ENCODE data around the gene TMEM238L. TPM values are rescaled to one million over a fixed set of nuclear protein-coding genes. Genes with fewer than 3 reads are reported as not detected.

The TMEM238L gene
- total and polyA plus RNA-seq, 2 of the 8 experiments (the other 6 are each of a cell fraction or from before 2014, with no cell fraction given), result not detected

- H2BK120ac ChIP-seq (replicated peaks; ENCODE audit: low read depth, low read length), result no peak overlapping the region
- no peaks in the 10 kb centered on the region for H3K36me3 ChIP-seq (ENCODE audit: control insufficient read depth in 2 of 4, insufficient read depth in 4 of 4, low read length in 3 of 4)
- no peak overlapping the region for H3K23ac ChIP-seq (ENCODE audit: insufficient read length)
- POLR2A ChIA-PET (ENCODE audit: partially characterized antibody), result interaction anchor here (0.6 to 1.1 kb wide), 3 partner anchors 27 to 87 kb away, joined by 3 to 4 read pairs (median 4); no protein-coding TSS in a partner anchor
- no peak overlapping the region for H3K4me3 ChIP-seq (ENCODE audit: extremely low read depth in 1 of 4, insufficient read depth in 2 of 4, low read depth in 3 of 4, low read length in 4 of 4)
- H3K56ac ChIP-seq (replicated peaks; ENCODE audit: insufficient read length, low read depth, low read length), result no peak overlapping the region
- no peak overlapping the region for H4K8ac ChIP-seq (ENCODE audit: extremely low read depth, insufficient read depth, low read length)
- peaks cover 4% of the 10 kb centered on the region; the same call in 1 of the 2 replicates for H3K23me2 ChIP-seq (ENCODE audit: low read depth, low read length)
- no peaks in the 10 kb centered on the region for H3K27me3 ChIP-seq (replicated peaks in 1 of 4; ENCODE audit: control insufficient read depth in 3 of 4, extremely low read depth in 1 of 4, insufficient read depth in 3 of 4, low read length in 3 of 4)
- no peak overlapping the region for H2AFZ ChIP-seq (ENCODE audit: low read length)
- no peak overlapping the region for H2BK12ac ChIP-seq (ENCODE audit: low read depth, low read length)
- no peaks in the 10 kb centered on the region for H4K20me1 ChIP-seq (replicated peaks in 1 of 2; ENCODE audit: control insufficient read depth in 1 of 2, insufficient read depth in 2 of 2, low read length in 2 of 2)
- H2BK20ac ChIP-seq (ENCODE audit: low read length), result no peak overlapping the region
- H3K27ac ChIP-seq (ENCODE audit: low read depth, low read length), result no peak overlapping the region
- H3K9ac ChIP-seq (replicated peaks in 1 of 4; ENCODE audit: extremely low read depth in 1 of 4, low read depth in 3 of 4, low read length in 3 of 4), result no peak overlapping the region
- no peak overlapping the region for H4K91ac ChIP-seq (replicated peaks; ENCODE audit: insufficient read length, low read length)
- H3K4ac ChIP-seq (replicated peaks; ENCODE audit: insufficient read length, low read depth, low read length), result no peak overlapping the region
- H3K79me2 ChIP-seq (ENCODE audit: control insufficient read depth in 1 of 2, insufficient read depth in 2 of 2, low read length in 2 of 2), result no peaks in the 10 kb centered on the region
- H3K9me3 ChIP-seq (ENCODE audit: insufficient read depth in 2 of 2, low read depth in 1 of 2, low read length in 1 of 2), result no peaks in the 10 kb centered on the region
- CTCF ChIA-PET (ENCODE audit: partially characterized antibody), result interaction anchor here (0.7 to 2.7 kb wide), 6 partner anchors 9 to 87 kb away, joined by 3 to 19 read pairs (median 5); no protein-coding TSS in a partner anchor
- no peak overlapping the region for H3K14ac ChIP-seq (ENCODE audit: insufficient read length)
- FAIRE-seq (no peak), DNase-seq (ENCODE audit: low read depth in 1 of 2, low spot score in 2 of 2) (no peak)
- no peak overlapping the region for H2AK5ac ChIP-seq (ENCODE audit: low read depth, low read length)
- 90% methylated on average over 2 of the region's 2 CpGs; no CpG with 5 or more reads in 1 of the 2 experiments for WGBS, 2 experiments (ENCODE audit: extremely low coverage in 1 of 2, insufficient coverage in 1 of 2, insufficient read length in 1 of 2, insufficient replicate concordance in 2 of 2, low coverage in 1 of 2, low lambda C conversion rate in 2 of 2, missing lambda C conversion rate in 1 of 2)
- no peak overlapping the region for H4K5ac ChIP-seq (ENCODE audit: insufficient read length, low read depth, low read length)
- no peaks in the 10 kb centered on the region for H3K79me1 ChIP-seq (ENCODE audit: low read depth, low read length)
- H3K18ac ChIP-seq (ENCODE audit: extremely low read depth, low read length), result no peak overlapping the region
- H2BK15ac ChIP-seq (ENCODE audit: low read length), result no peak overlapping the region
- H3K4me2 ChIP-seq (ENCODE audit: insufficient read depth in 1 of 2, low read depth in 2 of 2, low read length in 2 of 2), result no peak overlapping the region; a peak in 1 of 4 replicates
- H2BK5ac ChIP-seq (ENCODE audit: low read depth, low read length), result no peak overlapping the region
- H3K4me1 ChIP-seq (replicated peaks in 1 of 4; ENCODE audit: control insufficient read depth in 3 of 4, insufficient read depth in 4 of 4, low read length in 3 of 4), result peaks cover 9 to 20% (median 14%) of the 10 kb centered on the region in 4 experiments
- TF ChIP-seq, protein P1, sequence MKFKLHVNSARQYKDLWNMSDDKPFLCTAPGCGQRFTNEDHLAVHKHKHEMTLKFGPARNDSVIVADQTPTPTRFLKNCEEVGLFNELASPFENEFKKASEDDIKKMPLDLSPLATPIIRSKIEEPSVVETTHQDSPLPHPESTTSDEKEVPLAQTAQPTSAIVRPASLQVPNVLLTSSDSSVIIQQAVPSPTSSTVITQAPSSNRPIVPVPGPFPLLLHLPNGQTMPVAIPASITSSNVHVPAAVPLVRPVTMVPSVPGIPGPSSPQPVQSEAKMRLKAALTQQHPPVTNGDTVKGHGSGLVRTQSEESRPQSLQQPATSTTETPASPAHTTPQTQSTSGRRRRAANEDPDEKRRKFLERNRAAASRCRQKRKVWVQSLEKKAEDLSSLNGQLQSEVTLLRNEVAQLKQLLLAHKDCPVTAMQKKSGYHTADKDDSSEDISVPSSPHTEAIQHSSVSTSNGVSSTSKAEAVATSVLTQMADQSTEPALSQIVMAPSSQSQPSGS (IDR thresholded peaks at IDR 0.05; ENCODE audit: low read length), result no peak
- TF ChIP-seq FOSL1 (IDR thresholded peaks at IDR 0.05; ENCODE audit: insufficient read depth, low read depth, low read length) (no peak), TEAD4 (IDR thresholded peaks at IDR 0.05; ENCODE audit: low read depth, low read length) (no peak), RXRA (IDR thresholded peaks at IDR 0.05; ENCODE audit: insufficient read depth, low read depth, low read length) (no peak), HDAC6 (IDR thresholded peaks at IDR 0.05; ENCODE audit: low read depth, low read length) (no peak), KDM5A (IDR thresholded peaks at IDR 0.05; ENCODE audit: low read length) (no peak), TBP (IDR thresholded peaks at IDR 0.05; ENCODE audit: low read depth, low read length) (no peak), RBBP5 (IDR thresholded peaks at IDR 0.05; ENCODE audit: borderline replicate concordance, low read depth, low read length) (no peak), BACH1 (IDR thresholded peaks at IDR 0.05; ENCODE audit: low read length) (no peak), E2F6 (IDR thresholded peaks at IDR 0.05) (no peak), GTF2F1 (IDR thresholded peaks at IDR 0.05; ENCODE audit: borderline replicate concordance, low read depth, low read length) (no peak), RFX5 (IDR thresholded peaks at IDR 0.05; ENCODE audit: borderline replicate concordance, low read depth, low read length) (no peak)
Measured at GRCh38 chr17:10757647-10758046, 46.3 kb downstream of the TMEM238L start.
